H9 (cell line): ENCODE data around the gene ZNF407. TPM values are rescaled to one million over a fixed set of nuclear protein-coding genes. Genes with fewer than 3 reads are reported as not detected.
A peak's percentile ranks its signal among the peaks of the same experiment; 100 is the strongest.

Source experiments
- DNase-seq: peaks from one replicate; pipeline ENCODE4 v3.0.0-alpha.2; 2017
- H2AFZ ChIP-seq: one replicate; pipeline ENCODE4 v1.6.1; 2013; ENCODE audit warnings: mild to moderate bottlenecking, low read length, control low read depth, moderate library complexity
- H2AK5ac ChIP-seq: 2 replicates; pipeline ENCODE4 v1.6.1; 2013; ENCODE audit warnings: low read length, control low read depth, mixed read lengths; ENCODE audit not compliant: insufficient read length
- H2BK120ac ChIP-seq: one replicate; pipeline ENCODE4 v1.6.1; 2013; ENCODE audit warnings: low read depth, mild to moderate bottlenecking, low read length, control low read depth, inconsistent platforms; ENCODE audit not compliant: poor library complexity, severe bottlenecking
- H2BK12ac ChIP-seq: 2 replicates; pipeline ENCODE4 v1.6.1; 2013; ENCODE audit warnings: low read length, control low read depth, mixed read lengths, low read depth; ENCODE audit not compliant: insufficient read length
- H2BK15ac ChIP-seq: 2 replicates; pipeline ENCODE4 v1.6.1; 2013; ENCODE audit warnings: low read depth, low read length, control low read depth
- H2BK20ac ChIP-seq: one replicate; pipeline ENCODE4 v1.6.1; 2013; ENCODE audit warnings: low read depth, mild to moderate bottlenecking, low read length, control low read depth, inconsistent platforms; ENCODE audit not compliant: poor library complexity, severe bottlenecking
- H2BK5ac ChIP-seq: 2 replicates; pipeline ENCODE4 v1.6.1; 2013; ENCODE audit warnings: low read length, control low read depth, mixed read lengths; ENCODE audit not compliant: insufficient read length
- H3K14ac ChIP-seq: 2 replicates; pipeline ENCODE4 v1.6.1; 2013; ENCODE audit warnings: low read length, control low read depth; ENCODE audit not compliant: insufficient read depth
- H3K18ac ChIP-seq: 2 replicates; pipeline ENCODE4 v1.6.1; 2013; ENCODE audit warnings: low read depth, mild to moderate bottlenecking, mixed read lengths, low read length, control low read depth; ENCODE audit not compliant: insufficient read length
- H3K23ac ChIP-seq: 2 replicates; pipeline ENCODE4 v1.6.1; 2013; ENCODE audit warnings: low read length, control low read depth, mixed read lengths, low read depth; ENCODE audit not compliant: insufficient read length
- H3K23me2 ChIP-seq: 2 replicates; pipeline ENCODE4 v1.6.1; 2013; ENCODE audit warnings: low read depth, mild to moderate bottlenecking, mixed read lengths, low read length, control low read depth; ENCODE audit not compliant: insufficient read length, poor library complexity, severe bottlenecking
- H3K27ac ChIP-seq: 2 replicates; pipeline ENCODE4 v1.5.1; 2013; ENCODE audit warnings: low read length, control low read depth, mixed read lengths, low read depth; ENCODE audit not compliant: insufficient read length
- H3K27me3 ChIP-seq: 2 replicates; pipeline ENCODE4 v1.6.1; 2013; ENCODE audit warnings: low read length, control low read depth, inconsistent platforms; ENCODE audit not compliant: insufficient read depth
- H3K4ac ChIP-seq: 2 replicates; pipeline ENCODE4 v1.6.1; 2013; ENCODE audit warnings: low read depth, mild to moderate bottlenecking, control low read depth, inconsistent platforms, low read length, moderate library complexity
- H3K4me1 ChIP-seq: 2 replicates; pipeline ENCODE4 v1.6.1; 2013; ENCODE audit warnings: low read length, control low read depth, inconsistent platforms; ENCODE audit not compliant: insufficient read depth
- H3K4me2 ChIP-seq: 2 replicates; pipeline ENCODE4 v1.6.1; 2013; ENCODE audit warnings: low read length, control low read depth, mixed read lengths; ENCODE audit not compliant: insufficient read length, insufficient read depth
- H3K56ac ChIP-seq: 2 replicates; pipeline ENCODE4 v1.6.1; 2013; ENCODE audit warnings: low read depth, mild to moderate bottlenecking, mixed read lengths, low read length, control low read depth; ENCODE audit not compliant: insufficient read length
- H3K79me1 ChIP-seq: 2 replicates; pipeline ENCODE4 v1.6.1; 2013; ENCODE audit warnings: low read depth, mild to moderate bottlenecking, moderate library complexity, low read length, control low read depth, inconsistent platforms; ENCODE audit not compliant: insufficient read depth, poor library complexity, severe bottlenecking
- H3K79me2 ChIP-seq: 2 replicates; pipeline ENCODE4 v1.6.1; 2013; ENCODE audit warnings: low read length, control low read depth, inconsistent platforms; ENCODE audit not compliant: insufficient read depth
- H3K9ac ChIP-seq: 2 replicates; pipeline ENCODE4 v1.6.1; 2013; ENCODE audit warnings: low read length, control low read depth, mixed read lengths; ENCODE audit not compliant: insufficient read length; ENCODE audit errors: extremely low read depth
- H3K9me3 ChIP-seq: one replicate; pipeline ENCODE4 v1.6.1; 2013; ENCODE audit warnings: low read depth, low read length, inconsistent platforms; ENCODE audit not compliant: control insufficient read depth
- H3T11ph ChIP-seq: one replicate; pipeline ENCODE4 v1.6.1; 2013; ENCODE audit warnings: mild to moderate bottlenecking, low read length, control low read depth, inconsistent platforms
- H4K20me1 ChIP-seq: one replicate; pipeline ENCODE4 v1.6.1; 2013; ENCODE audit not compliant: control insufficient read depth, insufficient read length, insufficient read depth
- H4K5ac ChIP-seq: 2 replicates; pipeline ENCODE4 v1.6.1; 2013; ENCODE audit warnings: low read depth, mild to moderate bottlenecking, mixed read lengths, low read length, control low read depth; ENCODE audit not compliant: insufficient read length
- H4K8ac ChIP-seq: replicated peaks from 2 replicates; pipeline ENCODE4 v1.6.1; 2013; ENCODE audit warnings: low read length, control low read depth, mixed read lengths, low read depth; ENCODE audit not compliant: insufficient read length
- H4K91ac ChIP-seq: 2 replicates; pipeline ENCODE4 v1.6.1; 2013; ENCODE audit warnings: low read depth, mild to moderate bottlenecking, moderate library complexity, mixed read lengths, low read length, control low read depth; ENCODE audit not compliant: insufficient read length
- H3K27ac Mint-ChIP-seq, 3 experiments: 2 replicates in 2 of 3; 3 replicates in 1 of 3; pipeline ENCODE4 v1.8.0; 2020 to 2021; ENCODE audit warnings: mixed read lengths in 3 of 3, mild to moderate bottlenecking in 1 of 3, moderate library complexity in 1 of 3
- H3K27me3 Mint-ChIP-seq: 2 replicates; pipeline ENCODE4 v1.8.0; 2021; ENCODE audit warnings: low read depth, mild to moderate bottlenecking, moderate library complexity, mixed read lengths
- H3K36me3 Mint-ChIP-seq, 3 experiments: 2 replicates in 2 of 3; 3 replicates in 1 of 3; pipeline ENCODE4 v1.8.0; 2020 to 2021; ENCODE audit warnings: low read depth in 3 of 3, mixed read lengths in 3 of 3; ENCODE audit not compliant: insufficient read depth in 1 of 3
- H3K4me1 Mint-ChIP-seq, 2 experiments: 2 replicates each; pipeline ENCODE4 v1.8.0; 2020; ENCODE audit warnings: mixed read lengths in 2 of 2
- H3K4me3 Mint-ChIP-seq, 2 experiments: 2 replicates in 1 of 2; 3 replicates in 1 of 2; pipeline ENCODE4 v1.8.0; 2020 to 2021; ENCODE audit warnings: mild to moderate bottlenecking in 2 of 2, mixed read lengths in 2 of 2, moderate library complexity in 1 of 2
- H3K9me3 Mint-ChIP-seq, 2 experiments: 2 replicates in 1 of 2; 3 replicates in 1 of 2; pipeline ENCODE4 v1.8.0; 2020; ENCODE audit warnings: mild to moderate bottlenecking in 2 of 2, mixed read lengths in 2 of 2, moderate library complexity in 1 of 2
- WGBS: extraction: QIAGEN DNeasy Blood & Tissue Kit; methylation state at CpG from one replicate; pipeline ENCODE4 v1.1.7; 2013; ENCODE audit warnings: missing lambda C conversion rate, low lambda C conversion rate, mixed read lengths; ENCODE audit not compliant: insufficient read length; ENCODE audit errors: extremely low coverage; 5-methylcytosine and 5-hydroxymethylcytosine counted together
- total RNA-seq: library from RNA; stranded (reverse); gene quantifications from 2 replicates; pipeline ENCODE4 v1.2.1, GENCODE V29; 2021
- TF ChIP-seq, protein P1 (sequence below): fragments of 200-600 bp; sonication (generic); conservative IDR thresholded peaks from 3 replicates; pipeline ENCODE4 v1.8.0; 2021; ENCODE audit warnings: antibody characterized with exemption, mild to moderate bottlenecking

The ZNF407 gene
- total RNA-seq, 1 experiment from 2014 or later: 8.7 TPM

DNA sequence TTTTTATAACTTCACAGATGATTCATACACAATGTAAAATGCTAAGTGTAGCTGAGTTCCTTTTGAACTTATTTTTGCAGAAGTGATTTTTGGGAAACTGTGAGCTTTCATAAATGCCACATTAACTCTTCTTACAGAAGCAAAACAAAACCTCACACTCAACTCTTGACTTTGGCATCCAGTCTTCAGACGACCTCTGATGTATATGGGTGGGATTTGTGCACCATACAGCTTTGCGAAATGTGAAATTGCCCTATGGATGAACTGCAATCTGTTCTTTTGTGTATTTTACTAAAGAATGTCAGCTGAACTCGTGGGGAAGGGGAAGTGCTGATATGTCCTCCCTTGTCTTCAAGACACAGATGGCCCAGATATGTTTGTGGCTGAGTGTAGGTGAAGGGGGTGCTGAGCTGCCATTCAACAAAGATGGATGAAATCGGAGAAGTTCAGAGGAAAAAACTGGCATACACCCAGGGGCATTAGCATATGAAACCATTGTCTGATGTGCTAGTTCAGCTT is 393.0 kb downstream of the ZNF407 start:
- H3K36me3 Mint-ChIP-seq: no peaks in the 10 kb centered on the region
- no peaks in the 10 kb centered on the region for H3K23me2 ChIP-seq
- H3K9ac ChIP-seq: no peak overlapping the region
- no peaks in the 10 kb centered on the region for H3K27me3 ChIP-seq
- no peak overlapping the region for H3K18ac ChIP-seq
- H3K4me2 ChIP-seq: no peak overlapping the region
- H2BK120ac ChIP-seq: no peak overlapping the region
- no peak overlapping the region for H2BK5ac ChIP-seq
- H2AFZ ChIP-seq: no peak overlapping the region
- H3K79me1 ChIP-seq: no peaks in the 10 kb centered on the region
- no peaks in the 10 kb centered on the region for H3K9me3 ChIP-seq
- H3K9me3 Mint-ChIP-seq: no peaks in the 10 kb centered on the region
- TF ChIP-seq, protein P1, sequence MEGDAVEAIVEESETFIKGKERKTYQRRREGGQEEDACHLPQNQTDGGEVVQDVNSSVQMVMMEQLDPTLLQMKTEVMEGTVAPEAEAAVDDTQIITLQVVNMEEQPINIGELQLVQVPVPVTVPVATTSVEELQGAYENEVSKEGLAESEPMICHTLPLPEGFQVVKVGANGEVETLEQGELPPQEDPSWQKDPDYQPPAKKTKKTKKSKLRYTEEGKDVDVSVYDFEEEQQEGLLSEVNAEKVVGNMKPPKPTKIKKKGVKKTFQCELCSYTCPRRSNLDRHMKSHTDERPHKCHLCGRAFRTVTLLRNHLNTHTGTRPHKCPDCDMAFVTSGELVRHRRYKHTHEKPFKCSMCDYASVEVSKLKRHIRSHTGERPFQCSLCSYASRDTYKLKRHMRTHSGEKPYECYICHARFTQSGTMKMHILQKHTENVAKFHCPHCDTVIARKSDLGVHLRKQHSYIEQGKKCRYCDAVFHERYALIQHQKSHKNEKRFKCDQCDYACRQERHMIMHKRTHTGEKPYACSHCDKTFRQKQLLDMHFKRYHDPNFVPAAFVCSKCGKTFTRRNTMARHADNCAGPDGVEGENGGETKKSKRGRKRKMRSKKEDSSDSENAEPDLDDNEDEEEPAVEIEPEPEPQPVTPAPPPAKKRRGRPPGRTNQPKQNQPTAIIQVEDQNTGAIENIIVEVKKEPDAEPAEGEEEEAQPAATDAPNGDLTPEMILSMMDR: no peak
- H3K4ac ChIP-seq: no peak overlapping the region
- H3K27me3 Mint-ChIP-seq: no peaks in the 10 kb centered on the region
- no peaks in the 10 kb centered on the region for H3K79me2 ChIP-seq
- no peak overlapping the region for H3K14ac ChIP-seq
- H3K4me1 Mint-ChIP-seq: peaks cover 6 to 15% of the 10 kb centered on the region in 2 experiments
- H4K20me1 ChIP-seq: peaks cover 4% of the 10 kb centered on the region
- H2BK15ac ChIP-seq: no peak overlapping the region
- H4K8ac ChIP-seq: no peak overlapping the region
- no peak overlapping the region for H3K56ac ChIP-seq
- H3K27ac Mint-ChIP-seq: peak overlapping the region in 1 of 3 experiments; percentile 57; a peak in 1 of 7 replicates
- H2BK20ac ChIP-seq: no peak overlapping the region
- H3K27ac ChIP-seq: no peak overlapping the region
- H2BK12ac ChIP-seq: no peak overlapping the region
- H2AK5ac ChIP-seq: no peak overlapping the region
- peaks cover 2% of the 10 kb centered on the region; the same call in 1 of the 2 replicates for H3K4me1 ChIP-seq
- no peak overlapping the region for H3K4me3 Mint-ChIP-seq
- DNase-seq: no peak
- no peak overlapping the region for H4K91ac ChIP-seq
- H3K23ac ChIP-seq: no peak overlapping the region
- no peak overlapping the region for H4K5ac ChIP-seq
- WGBS: no CpG with 5 or more reads among the region's 4 CpGs
- no peak overlapping the region for H3T11ph ChIP-seq
